Kidney (tissue), 14 donors: ENCODE measurements around the gene ARID5A. TPM values are rescaled to one million over a fixed set of nuclear protein-coding genes. Genes with fewer than 3 reads are reported as not detected.

Experiments
- DNase-seq, 5 donors: peaks; one replicate each; pipeline ENCODE4 v3.0.0-alpha.2; 2013 to 2020
- FAIRE-seq: peaks from 2 replicates; lab custom pipeline; 2012; peaks lifted over from hg19 to GRCh38; lab: Jason Lieb, UNC
- H3K27ac ChIP-seq, 2 donors: one replicate each; pipeline ENCODE4 v1.7.0; 2013; ENCODE audit warnings: low read depth in 2 of 2, low read length in 2 of 2, inconsistent platforms in 1 of 2
- H3K27me3 ChIP-seq: one replicate; pipeline ENCODE4 v1.7.1; 2013; ENCODE audit warnings: low read length, inconsistent platforms; ENCODE audit not compliant: control insufficient read depth, insufficient read depth
- H3K36me3 ChIP-seq, 3 donors: one replicate each; pipeline versions ENCODE4 v1.7.0 to v1.7.1; 2013; ENCODE audit warnings: low read length in 3 of 3, control low read depth in 1 of 3, inconsistent platforms in 1 of 3; ENCODE audit not compliant: insufficient read depth in 3 of 3, control insufficient read depth in 2 of 3
- H3K4me1 ChIP-seq, 3 donors: one replicate each; pipeline versions ENCODE4 v1.7.0 to v1.7.1; 2013; ENCODE audit warnings: low read length in 3 of 3, inconsistent platforms in 1 of 3, low read depth in 1 of 3; ENCODE audit not compliant: control insufficient read depth in 2 of 3, insufficient read depth in 2 of 3
- H3K4me3 ChIP-seq, 3 donors: one replicate each; pipeline versions ENCODE4 v1.7.0 to v1.8.1; 2013; ENCODE audit warnings: low read length in 3 of 3, control low read depth in 1 of 3, inconsistent platforms in 1 of 3
- H3K9ac ChIP-seq, 3 donors: one replicate each; pipeline versions ENCODE4 v1.7.0 to v1.7.1; 2013; ENCODE audit warnings: low read length in 3 of 3, control low read depth in 1 of 3, inconsistent platforms in 1 of 3
- H3K9me3 ChIP-seq, 3 donors: one replicate each; pipeline versions ENCODE4 v1.7.0 to v1.7.1; 2013; ENCODE audit warnings: low read length in 3 of 3, control low read depth in 1 of 3, inconsistent platforms in 1 of 3; ENCODE audit not compliant: control insufficient read depth in 2 of 3, insufficient read depth in 1 of 3
- intact Hi-C: fragments of 100-400 bp; cut with DNase I; formaldehyde crosslinking; loops from one replicate; pipeline ENCODE4 v1.11.1; 2022
- polyA plus RNA-seq: library from polyadenylated mRNA; stranded (reverse); fragments of 350-450 nt; fragmentation: Illumina TruSeq; extraction: RNeasy Lipid Tissue Mini Kit (QIAGEN cat#74804); gene quantifications from one replicate; pipeline ENCODE4 v1.2.3, GENCODE V29; 2014; ENCODE audit warnings: low read depth, low replicate concordance; ENCODE audit not compliant: insufficient read depth
- total RNA-seq: library from RNA; stranded (reverse); fragmentation: NEBNext Ultra II Directional; extraction: Animal tissue kit (Norgen Biotek cat#: 25700); gene quantifications from one replicate; pipeline ENCODE4 v1.2.1, GENCODE V29; 2021
- TF ChIP-seq, protein P1 (sequence below): IDR thresholded peaks from 3 replicates; pipeline ENCODE4 v1.5.1; 2012; ENCODE audit warnings: mild to moderate bottlenecking, moderate library complexity, borderline replicate concordance; ENCODE audit not compliant: insufficient read depth; ENCODE audit errors: extremely low read depth
- donor health status: control.
- donor health status: control.
- donor health status: control.
- donor health status: control.
- donor health status: control.
- donor health status: DM: yes; HTN: yes; CAD: no.
- donor health status: Normal renal cell carcinoma (clear cell type).

ARID5A gene
- total and polyA plus RNA-seq, 2 donors from 2014 or later = 8.6 to 26.3 TPM

GRCh38 chr2:96534701-96535181 lies 1.8 kb upstream of the ARID5A start:
- intact Hi-C loops = no loop called here
- DNase-seq = no peak
- FAIRE-seq = no peak
- Histone ChIP-seq H3K9me3 (no peaks in the 10 kb centered on the region), H3K27ac (no peak overlapping the region), H3K27me3 (no peaks in the 10 kb centered on the region), H3K9ac (no peak overlapping the region), H3K4me1 (peaks cover 0 to 15% (median 14%) of the 10 kb centered on the region in 3 donors), H3K36me3 (no peaks in the 10 kb centered on the region), H3K4me3 (no peak overlapping the region)
- TF ChIP-seq, protein P1, sequence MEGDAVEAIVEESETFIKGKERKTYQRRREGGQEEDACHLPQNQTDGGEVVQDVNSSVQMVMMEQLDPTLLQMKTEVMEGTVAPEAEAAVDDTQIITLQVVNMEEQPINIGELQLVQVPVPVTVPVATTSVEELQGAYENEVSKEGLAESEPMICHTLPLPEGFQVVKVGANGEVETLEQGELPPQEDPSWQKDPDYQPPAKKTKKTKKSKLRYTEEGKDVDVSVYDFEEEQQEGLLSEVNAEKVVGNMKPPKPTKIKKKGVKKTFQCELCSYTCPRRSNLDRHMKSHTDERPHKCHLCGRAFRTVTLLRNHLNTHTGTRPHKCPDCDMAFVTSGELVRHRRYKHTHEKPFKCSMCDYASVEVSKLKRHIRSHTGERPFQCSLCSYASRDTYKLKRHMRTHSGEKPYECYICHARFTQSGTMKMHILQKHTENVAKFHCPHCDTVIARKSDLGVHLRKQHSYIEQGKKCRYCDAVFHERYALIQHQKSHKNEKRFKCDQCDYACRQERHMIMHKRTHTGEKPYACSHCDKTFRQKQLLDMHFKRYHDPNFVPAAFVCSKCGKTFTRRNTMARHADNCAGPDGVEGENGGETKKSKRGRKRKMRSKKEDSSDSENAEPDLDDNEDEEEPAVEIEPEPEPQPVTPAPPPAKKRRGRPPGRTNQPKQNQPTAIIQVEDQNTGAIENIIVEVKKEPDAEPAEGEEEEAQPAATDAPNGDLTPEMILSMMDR = no peak

- H3K9me3 ChIP-seq = no peaks in the 10 kb centered on the region
- H3K27me3 ChIP-seq = no peaks in the 10 kb centered on the region
- no peak overlapping the region for H3K9ac ChIP-seq
- TF ChIP-seq, protein P1 = no peak
- FAIRE-seq = no peak
- no peaks in the 10 kb centered on the region for H3K36me3 ChIP-seq
- H3K27ac ChIP-seq = no peak overlapping the region
- peak in 1 of 5 donors; percentile 43 for DNase-seq
- H3K4me3 ChIP-seq = no peak overlapping the region
- peaks cover 0 to 15% (median 14%) of the 10 kb centered on the region in 3 donors for H3K4me1 ChIP-seq
- intact Hi-C loops = no loop called here
These were observed 1.2 kb upstream of the ARID5A start for GRCh38 chr2:96535331-96535730.

DNA sequence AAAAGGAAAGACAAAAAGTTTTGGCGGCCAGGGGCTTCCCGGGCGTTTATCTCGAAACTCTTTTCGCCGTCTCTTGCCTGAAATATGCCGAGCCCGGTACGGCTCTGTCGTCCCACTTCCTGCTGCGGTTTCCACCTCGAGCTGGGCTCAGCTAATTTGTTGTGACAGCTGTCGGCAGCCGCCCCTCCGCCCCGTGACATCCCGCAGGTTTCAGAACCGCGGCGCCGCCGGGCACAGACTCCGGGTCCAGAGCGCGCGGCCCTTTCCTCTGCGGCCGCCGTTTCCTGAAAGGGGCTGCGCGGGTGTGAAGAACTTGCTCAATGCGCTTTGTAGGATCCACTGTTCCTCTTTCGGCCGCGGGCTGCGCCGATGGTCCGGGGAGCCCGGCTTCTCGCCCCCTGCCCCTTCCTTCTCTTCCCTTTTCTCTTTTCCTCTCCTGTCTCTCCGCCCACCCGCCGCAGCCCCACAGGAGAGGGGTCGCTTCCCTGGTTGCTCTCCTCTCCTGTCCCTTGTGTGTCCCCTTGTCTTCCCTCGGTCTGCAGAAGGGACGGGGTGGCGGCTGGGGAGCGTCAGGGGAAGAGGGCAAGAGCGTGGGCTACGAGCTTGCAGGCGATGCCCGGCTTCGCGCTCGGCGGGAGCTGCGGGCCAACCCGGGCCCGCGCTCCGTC lies 648 bp downstream of the ARID5A start:
- Histone ChIP-seq H3K27me3 (no peaks in the 10 kb centered on the region), H3K4me1 (peaks cover 0 to 9% (median 7%) of the 10 kb centered on the region in 3 donors), H3K9me3 (no peaks in the 10 kb centered on the region), H3K9ac (peak overlapping the region in 2 of 3 donors; percentile 62 to 67), H3K27ac (peak overlapping the region; percentile 83 to 84), H3K4me3 (peak overlapping the region; percentile 46 to 80 (median 56)), H3K36me3 (no peaks in the 10 kb centered on the region)
- intact Hi-C loops = no loop called here
- TF ChIP-seq, protein P1 = no peak
- DNase-seq = peak; percentile 57 to 93 (median 77)
- FAIRE-seq = no peak
